Body of pancreas (tissue), 4 donors: ENCODE results near the gene CDKL5.

Experiments used
- POLR2A ChIP-seq, 3 donors: fragments of 450-650 bp; IDR thresholded peaks; one replicate each; pipeline ENCODE4 v1.6.1; 2016; ENCODE audit warnings: antibody characterized with exemption in 3 of 3, mild to moderate bottlenecking in 2 of 3
- TF ChIP-seq, protein P1 (sequence below), 7 experiments: fragments of 450-650 bp in 4 of 7; fragments of 200-600 bp in 3 of 7; sonication (generic) in 3 of 7; IDR thresholded peaks; one replicate each; pipeline ENCODE4 v1.5.1; 2016 to 2019; ENCODE audit warnings: antibody characterized with exemption in 7 of 7

- no peak for TF ChIP-seq POLR2A (IDR thresholded peaks at IDR 0.05)
- TF ChIP-seq, protein P1, sequence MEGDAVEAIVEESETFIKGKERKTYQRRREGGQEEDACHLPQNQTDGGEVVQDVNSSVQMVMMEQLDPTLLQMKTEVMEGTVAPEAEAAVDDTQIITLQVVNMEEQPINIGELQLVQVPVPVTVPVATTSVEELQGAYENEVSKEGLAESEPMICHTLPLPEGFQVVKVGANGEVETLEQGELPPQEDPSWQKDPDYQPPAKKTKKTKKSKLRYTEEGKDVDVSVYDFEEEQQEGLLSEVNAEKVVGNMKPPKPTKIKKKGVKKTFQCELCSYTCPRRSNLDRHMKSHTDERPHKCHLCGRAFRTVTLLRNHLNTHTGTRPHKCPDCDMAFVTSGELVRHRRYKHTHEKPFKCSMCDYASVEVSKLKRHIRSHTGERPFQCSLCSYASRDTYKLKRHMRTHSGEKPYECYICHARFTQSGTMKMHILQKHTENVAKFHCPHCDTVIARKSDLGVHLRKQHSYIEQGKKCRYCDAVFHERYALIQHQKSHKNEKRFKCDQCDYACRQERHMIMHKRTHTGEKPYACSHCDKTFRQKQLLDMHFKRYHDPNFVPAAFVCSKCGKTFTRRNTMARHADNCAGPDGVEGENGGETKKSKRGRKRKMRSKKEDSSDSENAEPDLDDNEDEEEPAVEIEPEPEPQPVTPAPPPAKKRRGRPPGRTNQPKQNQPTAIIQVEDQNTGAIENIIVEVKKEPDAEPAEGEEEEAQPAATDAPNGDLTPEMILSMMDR (IDR thresholded peaks at IDR 0.05), result no peak
Measured at GRCh38 chrX:18691431-18691830, 266.0 kb downstream of the CDKL5 start.
